Trophoblast cell (in vitro differentiated cells and primary cell): Measurements from ENCODE around the gene ZNF2.
A peak's percentile ranks its signal among the peaks of the same experiment; 100 is the strongest.

Source experiments
- DNase-seq, 2 donors: peaks; one replicate each; pipeline ENCODE4 v3.0.0-alpha.2; 2016
- H2AFZ ChIP-seq: 2 replicates; pipeline ENCODE4 v1.6.1; 2013; ENCODE audit warnings: low read length, moderate library complexity, mild to moderate bottlenecking; ENCODE audit not compliant: insufficient read depth, poor library complexity
- H2AK5ac ChIP-seq: 2 replicates; pipeline ENCODE4 v1.6.1; 2013; ENCODE audit warnings: mild to moderate bottlenecking, low read length
- H2BK120ac ChIP-seq: 2 replicates; pipeline ENCODE4 v1.6.1; 2013; ENCODE audit warnings: low read length, mild to moderate bottlenecking, moderate library complexity; ENCODE audit not compliant: insufficient read depth, poor library complexity
- H2BK12ac ChIP-seq: 2 replicates; pipeline ENCODE4 v1.6.1; 2013; ENCODE audit warnings: mild to moderate bottlenecking, low read length, moderate library complexity
- H2BK5ac ChIP-seq: 2 replicates; pipeline ENCODE4 v1.6.1; 2013; ENCODE audit warnings: low read length, low read depth, moderate library complexity, mild to moderate bottlenecking; ENCODE audit not compliant: poor library complexity
- H3K14ac ChIP-seq: 2 replicates; pipeline ENCODE4 v1.6.1; 2013; ENCODE audit warnings: mild to moderate bottlenecking, low read length
- H3K18ac ChIP-seq: 2 replicates; pipeline ENCODE4 v1.6.1; 2013; ENCODE audit warnings: mild to moderate bottlenecking, low read length
- H3K23ac ChIP-seq: 2 replicates; pipeline ENCODE4 v1.6.1; 2013; ENCODE audit warnings: low read length
- H3K27ac ChIP-seq: 2 replicates; pipeline ENCODE4 v1.5.1; 2013; ENCODE audit warnings: low read depth, mild to moderate bottlenecking, inconsistent platforms, low read length, moderate library complexity
- H3K27me3 ChIP-seq: 2 replicates; pipeline ENCODE4 v1.6.1; 2013; ENCODE audit warnings: inconsistent platforms, mild to moderate bottlenecking, low read length, moderate library complexity; ENCODE audit not compliant: insufficient read depth
- H3K36me3 ChIP-seq, 2 experiments: 1 replicate in 1 of 2; 2 replicates in 1 of 2; pipeline ENCODE4 v1.6.1; 2013; ENCODE audit warnings: low read length in 2 of 2, mild to moderate bottlenecking in 2 of 2, moderate library complexity in 1 of 2; ENCODE audit not compliant: insufficient read depth in 2 of 2, control insufficient read depth in 1 of 2
- H3K4ac ChIP-seq: 2 replicates; pipeline ENCODE4 v1.6.1; 2013; ENCODE audit warnings: low read depth, mild to moderate bottlenecking, low read length, moderate library complexity
- H3K4me1 ChIP-seq, 2 experiments: 1 replicate in 1 of 2; 2 replicates in 1 of 2; pipeline ENCODE4 v1.6.1; 2013; ENCODE audit warnings: low read length in 2 of 2, mild to moderate bottlenecking in 2 of 2, moderate library complexity in 1 of 2; ENCODE audit not compliant: insufficient read depth in 2 of 2, control insufficient read depth in 1 of 2
- H3K4me2 ChIP-seq: 2 replicates; pipeline ENCODE4 v1.6.1; 2013; ENCODE audit warnings: inconsistent platforms, mild to moderate bottlenecking, low read length, moderate library complexity
- H3K4me3 ChIP-seq: 2 replicates; pipeline ENCODE4 v1.5.1; 2013; ENCODE audit warnings: mild to moderate bottlenecking, low read depth, low read length, inconsistent platforms
- H3K79me1 ChIP-seq: one replicate; pipeline ENCODE4 v1.6.1; 2013; ENCODE audit warnings: low read length
- H3K79me2 ChIP-seq: 2 replicates; pipeline ENCODE4 v1.6.1; 2013; ENCODE audit warnings: low read length, mild to moderate bottlenecking; ENCODE audit not compliant: control insufficient read depth, insufficient read depth, poor library complexity
- H3K9ac ChIP-seq: 2 replicates; pipeline ENCODE4 v1.6.1; 2013; ENCODE audit warnings: mild to moderate bottlenecking, low read length
- H3K9me3 ChIP-seq: 2 replicates; pipeline ENCODE4 v1.6.1; 2013; ENCODE audit warnings: low read depth, mild to moderate bottlenecking, control low read depth, inconsistent platforms, low read length; ENCODE audit not compliant: insufficient read depth
- H4K12ac ChIP-seq: 2 replicates; pipeline ENCODE4 v1.6.1; 2013; ENCODE audit warnings: low read depth, mild to moderate bottlenecking, low read length, moderate library complexity
- H4K8ac ChIP-seq: 2 replicates; pipeline ENCODE4 v1.6.1; 2013; ENCODE audit warnings: low read depth, mild to moderate bottlenecking, low read length, moderate library complexity
- H4K91ac ChIP-seq: one replicate; pipeline ENCODE4 v1.6.1; 2013; ENCODE audit warnings: low read depth, mild to moderate bottlenecking, low read length, moderate library complexity
- WGBS: extraction: QIAGEN DNeasy Blood & Tissue Kit; methylation state at CpG from one replicate; pipeline ENCODE4 v1.1.7; 2013; ENCODE audit warnings: missing lambda C conversion rate; ENCODE audit not compliant: insufficient read length, insufficient coverage; ENCODE audit errors: extremely low coverage; 5-methylcytosine and 5-hydroxymethylcytosine counted together

ZNF2 gene

GRCh38 chr2:95215018-95215612 lies 49.5 kb downstream of the ZNF2 start:
- Histone ChIP-seq H4K91ac (no peak overlapping the region), H3K14ac (no peak overlapping the region), H2BK12ac (no peak overlapping the region), H2BK120ac (no peak overlapping the region), H3K4ac (no peak overlapping the region), H4K12ac (no peak overlapping the region), H2AFZ (no peak overlapping the region), H3K27me3 (no peaks in the 10 kb centered on the region), H4K8ac (no peak overlapping the region), H3K4me2 (no peak overlapping the region), H3K36me3 (peaks cover 7 to 26% of the 10 kb centered on the region in 2 experiments), H3K9ac (no peak overlapping the region), H3K23ac (no peak overlapping the region), H2AK5ac (no peak overlapping the region), H3K4me1 (no peaks in the 10 kb centered on the region), H3K9me3 (peaks cover 23% of the 10 kb centered on the region), H2BK5ac (no peak overlapping the region), H3K18ac (no peak overlapping the region), H3K79me2 (no peaks in the 10 kb centered on the region), H3K79me1 (no peaks in the 10 kb centered on the region), H3K27ac (no peak overlapping the region), H3K4me3 (no peak overlapping the region)
- no peak for DNase-seq
- no CpG with 5 or more reads among the region's 6 CpGs for WGBS

- H3K27me3 ChIP-seq: no peaks in the 10 kb centered on the region
- H3K23ac ChIP-seq: no peak overlapping the region
- H3K27ac ChIP-seq: no peak overlapping the region
- H3K79me2 ChIP-seq: no peaks in the 10 kb centered on the region
- H3K79me1 ChIP-seq: no peaks in the 10 kb centered on the region
- H2BK12ac ChIP-seq: no peak overlapping the region
- no peak overlapping the region for H3K14ac ChIP-seq
- H3K4me3 ChIP-seq: no peak overlapping the region
- peaks cover 0 to 4% of the 10 kb centered on the region in 2 experiments for H3K36me3 ChIP-seq
- peaks cover 14% of the 10 kb centered on the region for H3K9me3 ChIP-seq
- no peaks in the 10 kb centered on the region for H3K4me1 ChIP-seq
- no peak overlapping the region for H3K4me2 ChIP-seq
- no CpG with 5 or more reads among the region's 3 CpGs for WGBS
- no peak overlapping the region for H2AFZ ChIP-seq
- H2BK120ac ChIP-seq: no peak overlapping the region
- no peak overlapping the region for H3K9ac ChIP-seq
- H4K12ac ChIP-seq: no peak overlapping the region
- H3K18ac ChIP-seq: no peak overlapping the region
- H4K91ac ChIP-seq: no peak overlapping the region
- no peak overlapping the region for H3K4ac ChIP-seq
- H2BK5ac ChIP-seq: no peak overlapping the region
- no peak overlapping the region for H4K8ac ChIP-seq
- no peak overlapping the region for H2AK5ac ChIP-seq
- no peak for DNase-seq
These were observed 54.8 kb downstream of the ZNF2 start for GRCh38 chr2:95220449-95220848.

- Histone ChIP-seq H4K12ac (no peak overlapping the region), H3K36me3 (no peaks in the 10 kb centered on the region), H3K9me3 (peaks cover 2% of the 10 kb centered on the region), H3K4ac (no peak overlapping the region), H4K91ac (no peak overlapping the region), H3K9ac (no peak overlapping the region), H2AFZ (no peak overlapping the region), H3K4me3 (no peak overlapping the region), H3K27me3 (no peaks in the 10 kb centered on the region), H4K8ac (no peak overlapping the region), H3K4me1 (no peaks in the 10 kb centered on the region), H2BK120ac (no peak overlapping the region), H3K79me1 (no peaks in the 10 kb centered on the region), H2BK5ac (no peak overlapping the region), H3K14ac (no peak overlapping the region), H3K4me2 (no peak overlapping the region), H3K23ac (no peak overlapping the region), H3K79me2 (no peaks in the 10 kb centered on the region), H3K27ac (no peak overlapping the region), H3K18ac (no peak overlapping the region), H2AK5ac (no peak overlapping the region), H2BK12ac (no peak overlapping the region)
- peak in 1 of 2 donors; percentile 42 for DNase-seq
These were observed 60.0 kb downstream of the ZNF2 start for GRCh38 chr2:95225658-95226057.

DNA sequence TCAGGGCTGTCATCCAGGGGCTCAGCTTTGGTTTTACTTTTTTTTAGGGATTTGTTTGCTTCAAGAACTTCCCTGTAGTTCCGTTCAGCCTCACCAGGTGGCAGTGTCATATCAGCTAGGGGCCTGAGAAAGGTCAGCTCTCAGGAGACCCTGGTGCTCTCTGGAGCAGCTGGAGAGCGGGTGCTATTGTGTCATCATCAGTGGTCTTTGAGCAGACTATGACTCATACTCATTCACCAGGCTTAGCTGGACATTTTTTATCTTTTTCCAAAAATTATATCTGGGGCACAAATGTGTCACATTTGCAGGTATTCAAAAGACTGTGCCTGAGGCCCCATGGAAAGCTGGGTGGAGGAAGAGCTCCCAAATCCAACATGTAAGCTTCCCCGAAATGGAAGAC lies 66.1 kb downstream of the ZNF2 start:
- no peak overlapping the region for H3K4ac ChIP-seq
- H3K36me3 ChIP-seq: no peaks in the 10 kb centered on the region
- H2AK5ac ChIP-seq: no peak overlapping the region
- H4K8ac ChIP-seq: no peak overlapping the region
- no peak overlapping the region for H3K4me2 ChIP-seq
- H3K9me3 ChIP-seq: no peaks in the 10 kb centered on the region
- H2BK120ac ChIP-seq: no peak overlapping the region
- H3K27me3 ChIP-seq: no peaks in the 10 kb centered on the region
- no peak overlapping the region for H4K12ac ChIP-seq
- no peak overlapping the region for H2BK12ac ChIP-seq
- H3K18ac ChIP-seq: no peak overlapping the region
- no peak overlapping the region for H3K14ac ChIP-seq
- H3K79me2 ChIP-seq: no peaks in the 10 kb centered on the region
- peak; percentile 79 to 87 for DNase-seq
- peaks cover 0 to 3% of the 10 kb centered on the region in 2 experiments for H3K4me1 ChIP-seq
- no CpG with 5 or more reads among the region's 3 CpGs for WGBS
- no peak overlapping the region for H2BK5ac ChIP-seq
- no peak overlapping the region for H3K4me3 ChIP-seq
- H3K79me1 ChIP-seq: no peaks in the 10 kb centered on the region
- no peak overlapping the region for H4K91ac ChIP-seq
- no peak overlapping the region for H3K23ac ChIP-seq
- H3K27ac ChIP-seq: no peak overlapping the region
- no peak overlapping the region for H3K9ac ChIP-seq
- H2AFZ ChIP-seq: no peak overlapping the region
